K562 (cell line): Measurements from ENCODE around the gene VDAC2. TPM values are rescaled to one million over a fixed set of nuclear protein-coding genes. Genes with fewer than 3 reads are reported as not detected.
A peak's percentile ranks its signal among the peaks of the same experiment; 100 is the strongest.

Experiments used
- ARHGAP35 ChIP-seq: fragments of 450-650 bp; IDR thresholded peaks from 2 replicates; pipeline ENCODE4 v1.6.1; 2018; ENCODE audit not compliant: partially characterized antibody
- DMBX1 ChIP-seq: fragments of 250-450 bp; sonication (Bioruptor Pico); IDR thresholded peaks from 2 replicates; pipeline ENCODE4 v1.8.0; 2022; ENCODE audit warnings: inconsistent platforms, mild to moderate bottlenecking, moderate library complexity, borderline replicate concordance
- EZH2 ChIP-seq: IDR thresholded peaks from 2 replicates; pipeline ENCODE4 v1.6.1; 2012; ENCODE audit warnings: low read depth, mild to moderate bottlenecking, inconsistent platforms, low read length, borderline replicate concordance
- IFI16 ChIP-seq: fragments of 250-450 bp; sonication (Bioruptor Pico); IDR thresholded peaks from 2 replicates; pipeline ENCODE4 v2.1.2; 2022; ENCODE audit warnings: mild to moderate bottlenecking, inconsistent platforms
- KAT7 ChIP-seq: sonication (generic); formaldehyde crosslinking; IDR thresholded peaks from 2 replicates; pipeline ENCODE4 v1.8.0; 2022; ENCODE audit warnings: missing genetic modification reagents, mild to moderate bottlenecking, borderline replicate concordance
- MTA3 ChIP-seq: fragments of 450-650 bp; formaldehyde crosslinking; IDR thresholded peaks from 2 replicates; pipeline ENCODE4 v1.6.1; 2017; ENCODE audit warnings: mild to moderate bottlenecking, borderline replicate concordance
- POLR2B ChIP-seq: fragments of 450-650 bp; IDR thresholded peaks from 2 replicates; pipeline ENCODE4 v1.6.1; 2018; ENCODE audit warnings: low read depth; ENCODE audit not compliant: partially characterized antibody
- POU5F1 ChIP-seq: fragments of 150-350 bp; IDR thresholded peaks from 2 replicates; pipeline ENCODE4 v1.6.1; 2014; ENCODE audit warnings: borderline replicate concordance, low read length, low read depth, mild to moderate bottlenecking; ENCODE audit not compliant: partially characterized antibody
- SIN3B ChIP-seq: fragments of 450-650 bp; IDR thresholded peaks from 2 replicates; pipeline ENCODE4 v1.6.1; 2017; ENCODE audit warnings: low read depth, mild to moderate bottlenecking, moderate library complexity
- XRCC5 ChIP-seq: fragments of 200-400 bp; formaldehyde crosslinking; IDR thresholded peaks from 2 replicates; pipeline ENCODE4 v1.6.1; 2017; ENCODE audit warnings: low read depth, mild to moderate bottlenecking, low read length
- ZNF24 ChIP-seq: fragments of 450-650 bp; IDR thresholded peaks from 2 replicates; pipeline ENCODE4 v1.6.1; 2016
- ZNF77 ChIP-seq: fragments of 250-450 bp; sonication (Bioruptor Pico); IDR thresholded peaks from 2 replicates; pipeline ENCODE4 v1.5.0; 2020
- polyA plus RNA-seq, 8 experiments: library from polyadenylated mRNA; depleted of rRNA in 4 of 8; stranded (reverse) in 5 of 8; unstranded in 3 of 8; fragments of >200 nt; fragmentation: Nextera tagmentation in 2 of 8; fragmentation: Illumina TruSeq in 1 of 8; extraction: Ambion mirVana in 2 of 8; extraction: Trizol in 1 of 8; gene quantifications; 2 replicates each; pipeline versions ENCODE4 v1.2.1 to v1.2.3, GENCODE V29; 2011 to 2014; ENCODE audit warnings: inconsistent platforms in 1 of 8, missing spikeins in 1 of 8
- total RNA-seq, 7 experiments: library from RNA; depleted of rRNA in 6 of 7; stranded (reverse); fragments of >200 nt in 6 of 7; fragmentation: Illumina TruSeq in 2 of 7; extraction: Trizol in 2 of 7; gene quantifications; 2 replicates each; pipeline versions ENCODE4 v1.2.1 to v1.2.3, GENCODE V29; 2011 to 2021; ENCODE audit warnings: low replicate concordance in 1 of 7
- TF ChIP-seq, protein P1 (sequence below): sonication (generic); formaldehyde crosslinking; IDR thresholded peaks from 2 replicates; pipeline ENCODE4 v1.8.1; 2023; ENCODE audit warnings: missing genetic modification reagents, mild to moderate bottlenecking, borderline replicate concordance
- TF ChIP-seq, protein P2 (sequence below), 2 experiments: fragments of 250-450 bp in 1 of 2; fragments of 450-650 bp in 1 of 2; sonication (Bioruptor Pico) in 1 of 2; IDR thresholded peaks; 2 replicates each; pipeline versions ENCODE4 v1.6.1 to v1.8.0; 2016 to 2021; ENCODE audit warnings: mild to moderate bottlenecking in 2 of 2, moderate library complexity in 2 of 2, missing compliant biosample characterization in 1 of 2, missing genetic modification characterization in 1 of 2
- TF ChIP-seq, protein P3 (sequence below): IDR thresholded peaks from 2 replicates; pipeline ENCODE4 v1.6.1; 2012; ENCODE audit warnings: low read depth, low read length, improper control_type of control experiment, borderline replicate concordance
- TF ChIP-seq, protein P4 (sequence below): fragments of 250-450 bp; sonication (Bioruptor Pico); IDR thresholded peaks from 2 replicates; pipeline ENCODE4 v1.5.0; 2020; ENCODE audit warnings: mild to moderate bottlenecking

The VDAC2 gene
- total and polyA plus RNA-seq, 9 of the 15 experiments (the other 6 are each of a cell fraction or from before 2014, with no cell fraction given) = 139 to 450 (median 250) TPM

DNA sequence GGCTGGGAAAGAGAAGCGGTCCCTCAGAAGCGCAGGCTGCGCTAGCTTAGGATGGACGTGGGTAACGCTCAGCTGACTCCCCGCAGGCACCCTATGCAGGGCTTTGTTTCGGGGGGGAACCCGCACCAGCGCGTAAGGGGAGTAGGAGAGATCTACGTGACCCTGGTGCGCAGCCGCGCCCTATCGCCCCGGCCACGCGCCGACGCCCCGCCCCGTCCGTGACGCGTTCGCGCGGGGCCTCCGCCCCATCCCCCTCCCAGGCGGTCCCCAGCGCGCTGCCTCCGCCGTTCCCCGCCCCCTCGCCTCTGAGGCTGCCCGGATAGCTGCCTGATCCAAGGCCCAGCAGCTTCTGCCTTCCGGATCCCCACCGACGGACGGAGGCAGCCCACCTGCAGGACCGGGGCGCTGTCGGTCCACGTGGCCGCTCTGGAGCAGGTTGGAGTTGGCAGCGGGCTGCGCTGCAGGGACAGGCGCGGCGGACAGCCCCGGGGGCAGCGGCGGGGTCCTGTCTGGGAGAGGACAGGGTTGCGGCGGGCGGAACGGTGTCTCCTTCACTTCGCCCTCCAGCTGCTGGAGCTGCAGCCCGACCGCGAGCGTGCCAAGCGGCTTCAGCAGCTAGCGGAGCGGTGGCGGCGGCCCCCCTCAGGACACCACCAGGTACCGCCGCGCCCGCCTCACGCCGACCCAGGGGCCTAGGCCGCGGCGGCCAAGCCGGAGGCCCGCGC is at the start of gene VDAC2 (continued):
- TF ChIP-seq, protein P1, sequence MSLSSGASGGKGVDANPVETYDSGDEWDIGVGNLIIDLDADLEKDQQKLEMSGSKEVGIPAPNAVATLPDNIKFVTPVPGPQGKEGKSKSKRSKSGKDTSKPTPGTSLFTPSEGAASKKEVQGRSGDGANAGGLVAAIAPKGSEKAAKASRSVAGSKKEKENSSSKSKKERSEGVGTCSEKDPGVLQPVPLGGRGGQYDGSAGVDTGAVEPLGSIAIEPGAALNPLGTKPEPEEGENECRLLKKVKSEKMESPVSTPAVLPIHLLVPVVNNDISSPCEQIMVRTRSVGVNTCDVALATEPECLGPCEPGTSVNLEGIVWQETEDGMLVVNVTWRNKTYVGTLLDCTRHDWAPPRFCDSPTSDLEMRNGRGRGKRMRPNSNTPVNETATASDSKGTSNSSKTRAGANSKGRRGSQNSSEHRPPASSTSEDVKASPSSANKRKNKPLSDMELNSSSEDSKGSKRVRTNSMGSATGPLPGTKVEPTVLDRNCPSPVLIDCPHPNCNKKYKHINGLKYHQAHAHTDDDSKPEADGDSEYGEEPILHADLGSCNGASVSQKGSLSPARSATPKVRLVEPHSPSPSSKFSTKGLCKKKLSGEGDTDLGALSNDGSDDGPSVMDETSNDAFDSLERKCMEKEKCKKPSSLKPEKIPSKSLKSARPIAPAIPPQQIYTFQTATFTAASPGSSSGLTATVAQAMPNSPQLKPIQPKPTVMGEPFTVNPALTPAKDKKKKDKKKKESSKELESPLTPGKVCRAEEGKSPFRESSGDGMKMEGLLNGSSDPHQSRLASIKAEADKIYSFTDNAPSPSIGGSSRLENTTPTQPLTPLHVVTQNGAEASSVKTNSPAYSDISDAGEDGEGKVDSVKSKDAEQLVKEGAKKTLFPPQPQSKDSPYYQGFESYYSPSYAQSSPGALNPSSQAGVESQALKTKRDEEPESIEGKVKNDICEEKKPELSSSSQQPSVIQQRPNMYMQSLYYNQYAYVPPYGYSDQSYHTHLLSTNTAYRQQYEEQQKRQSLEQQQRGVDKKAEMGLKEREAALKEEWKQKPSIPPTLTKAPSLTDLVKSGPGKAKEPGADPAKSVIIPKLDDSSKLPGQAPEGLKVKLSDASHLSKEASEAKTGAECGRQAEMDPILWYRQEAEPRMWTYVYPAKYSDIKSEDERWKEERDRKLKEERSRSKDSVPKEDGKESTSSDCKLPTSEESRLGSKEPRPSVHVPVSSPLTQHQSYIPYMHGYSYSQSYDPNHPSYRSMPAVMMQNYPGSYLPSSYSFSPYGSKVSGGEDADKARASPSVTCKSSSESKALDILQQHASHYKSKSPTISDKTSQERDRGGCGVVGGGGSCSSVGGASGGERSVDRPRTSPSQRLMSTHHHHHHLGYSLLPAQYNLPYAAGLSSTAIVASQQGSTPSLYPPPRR = peak; percentile 68; the same call in 1 of the 2 replicates
- TF ChIP-seq EZH2 = no peak
- TF ChIP-seq IFI16 (CRISPR knock-in tag) = no peak
- no peak; the same call in 1 of the 2 replicates for TF ChIP-seq ZNF24
- TF ChIP-seq, protein P2, sequence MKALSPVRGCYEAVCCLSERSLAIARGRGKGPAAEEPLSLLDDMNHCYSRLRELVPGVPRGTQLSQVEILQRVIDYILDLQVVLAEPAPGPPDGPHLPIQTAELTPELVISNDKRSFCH (CRISPR knock-in tag; IDR thresholded peaks at IDR 0.05) = no peak
- TF ChIP-seq, protein P2 (tag; IDR thresholded peaks at IDR 0.05) = peak; percentile 64; the same call in 1 of the 2 replicates
- TF ChIP-seq, protein P3, sequence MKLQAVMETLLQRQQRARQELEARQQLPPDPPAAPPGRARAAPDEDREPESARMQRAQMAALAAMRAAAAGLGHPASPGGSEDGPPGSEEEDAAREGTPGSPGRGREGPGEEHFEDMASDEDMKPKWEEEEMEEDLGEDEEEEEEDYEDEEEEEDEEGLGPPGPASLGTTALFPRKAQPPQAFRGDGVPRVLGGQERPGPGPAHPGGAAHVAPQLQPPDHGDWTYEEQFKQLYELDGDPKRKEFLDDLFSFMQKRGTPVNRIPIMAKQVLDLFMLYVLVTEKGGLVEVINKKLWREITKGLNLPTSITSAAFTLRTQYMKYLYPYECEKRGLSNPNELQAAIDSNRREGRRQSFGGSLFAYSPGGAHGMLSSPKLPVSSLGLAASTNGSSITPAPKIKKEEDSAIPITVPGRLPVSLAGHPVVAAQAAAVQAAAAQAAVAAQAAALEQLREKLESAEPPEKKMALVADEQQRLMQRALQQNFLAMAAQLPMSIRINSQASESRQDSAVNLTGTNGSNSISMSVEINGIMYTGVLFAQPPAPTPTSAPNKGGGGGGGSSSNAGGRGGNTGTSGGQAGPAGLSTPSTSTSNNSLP = no peak
- peak; percentile 63; the same call in 1 of the 2 replicates for TF ChIP-seq XRCC5
- peak; percentile 91 for TF ChIP-seq SIN3B
- no peak for TF ChIP-seq DMBX1
- TF ChIP-seq, protein P4, sequence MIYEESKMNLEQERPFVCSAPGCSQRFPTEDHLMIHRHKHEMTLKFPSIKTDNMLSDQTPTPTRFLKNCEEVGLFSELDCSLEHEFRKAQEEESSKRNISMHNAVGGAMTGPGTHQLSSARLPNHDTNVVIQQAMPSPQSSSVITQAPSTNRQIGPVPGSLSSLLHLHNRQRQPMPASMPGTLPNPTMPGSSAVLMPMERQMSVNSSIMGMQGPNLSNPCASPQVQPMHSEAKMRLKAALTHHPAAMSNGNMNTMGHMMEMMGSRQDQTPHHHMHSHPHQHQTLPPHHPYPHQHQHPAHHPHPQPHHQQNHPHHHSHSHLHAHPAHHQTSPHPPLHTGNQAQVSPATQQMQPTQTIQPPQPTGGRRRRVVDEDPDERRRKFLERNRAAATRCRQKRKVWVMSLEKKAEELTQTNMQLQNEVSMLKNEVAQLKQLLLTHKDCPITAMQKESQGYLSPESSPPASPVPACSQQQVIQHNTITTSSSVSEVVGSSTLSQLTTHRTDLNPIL (CRISPR knock-in tag) = 0 out of 2 replicates have a peak, but pooled peaks have one; percentile 31
- TF ChIP-seq KAT7 = peak; percentile 96
- peak; percentile 70 for TF ChIP-seq POLR2B
- TF ChIP-seq ZNF77 (CRISPR knock-in tag) = no peak
- TF ChIP-seq MTA3 = peak; percentile 89
- no peak for TF ChIP-seq ARHGAP35
- peak; percentile 33 for TF ChIP-seq POU5F1
